ENCODE results near the gene GALNT1. TPM values are rescaled to one million over a fixed set of nuclear protein-coding genes. Genes with fewer than 3 reads are reported as not detected.

The GALNT1 gene
- total RNA-seq, 2 donors from 2014 or later: 31.1 to 32.0 TPM

DNA sequence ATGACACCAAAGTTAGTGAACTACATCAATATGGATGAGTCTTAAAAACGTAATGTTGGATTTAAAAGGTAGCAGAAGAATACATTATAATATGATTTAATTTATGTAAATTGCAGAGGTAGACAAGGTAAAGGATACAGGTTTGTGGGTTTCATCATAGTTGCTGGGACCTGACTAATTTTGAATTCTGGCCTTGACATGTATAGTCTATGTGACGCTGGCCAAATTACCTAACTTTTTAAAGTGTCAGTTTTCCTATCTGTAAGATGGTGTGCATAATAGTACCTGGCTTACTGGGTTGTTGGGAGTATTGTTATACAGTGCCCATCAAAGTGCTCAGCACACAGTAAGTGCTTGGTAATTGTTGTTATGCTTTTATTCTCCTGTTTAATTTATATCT is 34.5 kb downstream of the GALNT1 start:
- Histone ChIP-seq H3K4me1 (ENCODE audit: control insufficient read depth in 1 of 2, low read depth in 2 of 2) (peaks cover 15 to 31% of the 10 kb centered on the region in 2 donors), H3K9me3 (no peaks in the 10 kb centered on the region), H3K27me3 (replicated peaks; ENCODE audit: insufficient read depth) (no peaks in the 10 kb centered on the region), H3K36me3 (no peaks in the 10 kb centered on the region), H3K27ac (no peak overlapping the region), H3K4me3 (no peak overlapping the region)
- DNase-seq (ENCODE audit: low spot score) (no peak), ATAC-seq (ENCODE audit: insufficient number of reproducible peaks, low FRiP score, low read depth) (no peak)
- TF ChIP-seq, protein P1, sequence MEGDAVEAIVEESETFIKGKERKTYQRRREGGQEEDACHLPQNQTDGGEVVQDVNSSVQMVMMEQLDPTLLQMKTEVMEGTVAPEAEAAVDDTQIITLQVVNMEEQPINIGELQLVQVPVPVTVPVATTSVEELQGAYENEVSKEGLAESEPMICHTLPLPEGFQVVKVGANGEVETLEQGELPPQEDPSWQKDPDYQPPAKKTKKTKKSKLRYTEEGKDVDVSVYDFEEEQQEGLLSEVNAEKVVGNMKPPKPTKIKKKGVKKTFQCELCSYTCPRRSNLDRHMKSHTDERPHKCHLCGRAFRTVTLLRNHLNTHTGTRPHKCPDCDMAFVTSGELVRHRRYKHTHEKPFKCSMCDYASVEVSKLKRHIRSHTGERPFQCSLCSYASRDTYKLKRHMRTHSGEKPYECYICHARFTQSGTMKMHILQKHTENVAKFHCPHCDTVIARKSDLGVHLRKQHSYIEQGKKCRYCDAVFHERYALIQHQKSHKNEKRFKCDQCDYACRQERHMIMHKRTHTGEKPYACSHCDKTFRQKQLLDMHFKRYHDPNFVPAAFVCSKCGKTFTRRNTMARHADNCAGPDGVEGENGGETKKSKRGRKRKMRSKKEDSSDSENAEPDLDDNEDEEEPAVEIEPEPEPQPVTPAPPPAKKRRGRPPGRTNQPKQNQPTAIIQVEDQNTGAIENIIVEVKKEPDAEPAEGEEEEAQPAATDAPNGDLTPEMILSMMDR (IDR thresholded peaks at IDR 0.05): no peak

DNA sequence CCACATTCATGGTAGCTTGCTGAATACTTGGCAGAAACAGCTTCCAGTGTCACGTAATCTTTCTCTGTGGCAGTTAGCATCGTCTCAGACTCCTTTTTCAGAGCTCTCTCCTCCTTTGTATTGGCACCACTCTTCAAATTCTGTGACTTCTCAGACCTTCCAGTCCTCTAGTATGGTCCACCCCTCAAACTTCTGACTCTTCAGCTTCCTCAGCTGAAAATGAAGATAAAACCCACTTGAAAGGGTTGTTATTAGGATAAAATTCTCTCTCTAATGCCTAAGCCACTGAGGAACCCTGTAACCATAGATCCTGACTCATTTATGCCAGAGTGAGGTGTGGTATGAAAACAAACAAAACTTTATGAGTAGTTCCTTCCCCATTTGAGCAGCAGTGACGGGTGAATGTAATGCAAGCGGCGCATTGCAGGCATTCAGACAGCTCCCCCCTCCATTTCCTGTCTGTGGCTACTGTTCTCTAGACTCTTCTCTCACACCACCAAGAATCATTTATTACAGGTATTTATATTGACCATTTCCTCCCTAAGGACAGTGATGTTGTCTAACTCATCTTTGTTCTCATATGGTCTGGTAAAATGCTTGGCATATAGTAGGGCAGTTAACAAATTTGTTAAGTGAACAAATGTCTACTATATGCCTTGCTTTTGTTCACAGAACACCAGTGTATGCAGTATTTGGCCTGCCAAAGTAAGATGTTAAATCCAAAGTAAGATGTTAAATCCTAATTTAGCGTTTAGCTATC is 35.3 kb downstream of the GALNT1 start:
- TF ChIP-seq, protein P1 (IDR thresholded peaks at IDR 0.05): no peak
- Histone ChIP-seq H3K4me1 (ENCODE audit: control insufficient read depth in 1 of 2, low read depth in 2 of 2) (peaks cover 14 to 33% of the 10 kb centered on the region in 2 donors), H3K27me3 (replicated peaks; ENCODE audit: insufficient read depth) (no peaks in the 10 kb centered on the region), H3K27ac (no peak overlapping the region), H3K9me3 (no peaks in the 10 kb centered on the region), H3K36me3 (no peaks in the 10 kb centered on the region), H3K4me3 (no peak overlapping the region)
- DNase-seq (ENCODE audit: low spot score): no peak
- ATAC-seq (ENCODE audit: insufficient number of reproducible peaks, low FRiP score, low read depth): no peak

DNA sequence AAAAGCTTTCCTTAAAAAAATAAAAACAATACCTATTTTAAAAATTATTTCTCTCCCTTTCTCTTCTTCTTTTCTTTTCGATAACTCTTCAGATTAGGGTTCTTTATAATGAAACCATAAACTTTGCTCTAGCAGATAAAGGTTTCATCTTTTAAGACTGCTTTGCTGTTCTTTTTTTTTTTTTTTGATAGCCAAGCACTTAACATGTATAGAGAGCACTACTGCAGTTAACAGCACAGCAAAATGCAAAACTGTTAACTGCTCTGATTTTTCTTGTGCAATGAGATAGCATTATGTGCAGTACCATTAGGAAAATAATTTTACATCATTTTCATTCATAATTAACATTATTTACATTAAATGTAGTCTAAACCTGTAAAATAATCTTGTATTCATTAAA is 36.3 kb downstream of the GALNT1 start:
- Histone ChIP-seq H3K4me3 (no peak overlapping the region), H3K27me3 (replicated peaks; ENCODE audit: insufficient read depth) (no peaks in the 10 kb centered on the region), H3K36me3 (no peaks in the 10 kb centered on the region), H3K9me3 (no peaks in the 10 kb centered on the region), H3K4me1 (ENCODE audit: control insufficient read depth in 1 of 2, low read depth in 2 of 2) (peaks cover 14 to 33% of the 10 kb centered on the region in 2 donors), H3K27ac (no peak overlapping the region)
- ATAC-seq (ENCODE audit: insufficient number of reproducible peaks, low FRiP score, low read depth) (no peak), DNase-seq (ENCODE audit: low spot score) (no peak)
- TF ChIP-seq, protein P1 (IDR thresholded peaks at IDR 0.05): no peak

DNA sequence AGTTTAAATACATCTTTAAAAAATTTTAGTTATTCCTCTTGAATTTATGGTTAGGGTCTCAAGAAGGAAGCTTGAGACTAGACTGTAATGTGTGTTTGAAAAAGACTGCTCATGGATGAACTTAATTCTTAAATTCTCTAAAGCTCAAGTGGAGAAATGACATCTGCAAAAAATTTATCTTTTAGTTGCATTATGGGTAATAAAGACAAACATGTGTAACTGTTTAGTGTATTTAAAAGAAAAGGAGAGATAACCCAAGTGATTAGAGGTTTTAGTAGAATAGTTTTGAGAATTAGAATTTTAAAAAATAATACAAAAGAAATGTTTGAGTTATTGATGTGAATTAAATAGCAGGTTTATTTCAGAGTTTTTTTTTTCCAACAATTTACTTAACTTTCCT is 36.7 kb downstream of the GALNT1 start:
- no peak for ATAC-seq (ENCODE audit: insufficient number of reproducible peaks, low FRiP score, low read depth)
- peaks cover 14 to 33% of the 10 kb centered on the region in 2 donors for H3K4me1 ChIP-seq (ENCODE audit: control insufficient read depth in 1 of 2, low read depth in 2 of 2)
- H3K9me3 ChIP-seq: no peaks in the 10 kb centered on the region

DNA sequence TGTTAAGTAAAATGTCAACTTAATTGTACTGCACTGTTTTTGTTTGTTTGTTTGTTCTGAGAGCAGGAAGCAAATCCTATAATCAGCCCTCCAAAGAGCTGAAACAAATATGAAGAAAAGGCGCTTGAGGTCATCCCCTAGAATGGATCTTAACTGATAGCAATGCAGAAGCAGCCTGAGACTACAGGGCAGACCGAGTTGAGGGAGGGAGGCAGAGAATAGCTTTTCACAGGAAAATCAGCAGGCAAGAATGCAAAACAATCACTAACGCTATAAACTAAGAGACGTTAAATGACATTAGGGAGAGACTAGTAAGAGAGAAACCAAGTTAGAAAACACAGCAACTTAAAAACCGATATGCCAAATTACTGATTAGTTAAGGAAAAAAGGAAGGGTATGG is 37.2 kb downstream of the GALNT1 start:
- H3K27ac ChIP-seq: no peak overlapping the region
- no peak for ATAC-seq (ENCODE audit: insufficient number of reproducible peaks, low FRiP score, low read depth)
- no peak overlapping the region for H3K4me3 ChIP-seq
- no peaks in the 10 kb centered on the region for H3K9me3 ChIP-seq
- H3K27me3 ChIP-seq (replicated peaks; ENCODE audit: insufficient read depth): no peaks in the 10 kb centered on the region
- H3K36me3 ChIP-seq: no peaks in the 10 kb centered on the region
- peaks cover 14 to 33% of the 10 kb centered on the region in 2 donors for H3K4me1 ChIP-seq (ENCODE audit: control insufficient read depth in 1 of 2, low read depth in 2 of 2)
- TF ChIP-seq, protein P1 (IDR thresholded peaks at IDR 0.05): no peak
- no peak for DNase-seq (ENCODE audit: low spot score)

More for the DNA sequence above, 36.7 kb downstream of the GALNT1 start:
- H3K36me3 ChIP-seq: no peaks in the 10 kb centered on the region
- TF ChIP-seq, protein P1 (IDR thresholded peaks at IDR 0.05): no peak
- no peak overlapping the region for H3K27ac ChIP-seq
- DNase-seq (ENCODE audit: low spot score): no peak
- no peak overlapping the region for H3K4me3 ChIP-seq
- no peaks in the 10 kb centered on the region for H3K27me3 ChIP-seq (replicated peaks; ENCODE audit: insufficient read depth)

All from thoracic aorta (tissue), 2 donors.